ENCODE data around the gene PBX1.

DNA sequence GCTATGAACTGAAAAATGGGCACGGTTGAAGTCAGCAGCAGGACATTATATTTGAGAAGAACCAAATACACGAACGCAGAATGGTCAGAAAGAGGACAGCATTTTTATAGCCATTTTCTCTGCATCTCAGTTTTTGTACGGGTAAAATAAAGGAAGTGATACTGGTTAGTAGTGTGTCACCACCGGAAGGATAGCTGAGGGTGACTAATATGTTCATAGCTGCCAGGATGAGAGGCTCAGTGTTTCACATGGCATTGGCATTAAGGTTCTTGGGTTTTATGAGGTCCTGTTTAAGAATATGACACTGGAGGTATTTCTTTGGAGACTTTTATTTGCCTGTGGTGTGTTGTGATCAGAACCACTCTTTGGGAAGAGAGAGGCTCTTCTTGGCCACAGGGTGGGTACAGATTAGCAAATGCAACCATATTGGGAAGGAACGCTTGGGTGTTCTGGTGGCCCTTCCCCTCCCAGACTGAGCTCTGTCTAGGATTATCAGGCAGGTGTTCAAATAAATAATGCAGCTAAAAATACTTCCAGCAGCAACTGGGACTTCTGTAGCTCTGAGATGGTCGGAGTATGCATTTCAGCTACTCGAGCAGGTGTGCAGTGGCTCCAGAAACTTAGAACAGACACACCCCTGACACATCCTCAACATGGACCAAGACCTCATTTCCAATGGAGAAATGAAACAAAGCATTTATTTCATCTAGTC is 158.2 kb downstream of the PBX1 start:
- no peak for TF ChIP-seq EZH2 (optimal IDR thresholded peaks at IDR 0.05; ENCODE audit: low read depth, low read length)
- TF ChIP-seq, protein P1, sequence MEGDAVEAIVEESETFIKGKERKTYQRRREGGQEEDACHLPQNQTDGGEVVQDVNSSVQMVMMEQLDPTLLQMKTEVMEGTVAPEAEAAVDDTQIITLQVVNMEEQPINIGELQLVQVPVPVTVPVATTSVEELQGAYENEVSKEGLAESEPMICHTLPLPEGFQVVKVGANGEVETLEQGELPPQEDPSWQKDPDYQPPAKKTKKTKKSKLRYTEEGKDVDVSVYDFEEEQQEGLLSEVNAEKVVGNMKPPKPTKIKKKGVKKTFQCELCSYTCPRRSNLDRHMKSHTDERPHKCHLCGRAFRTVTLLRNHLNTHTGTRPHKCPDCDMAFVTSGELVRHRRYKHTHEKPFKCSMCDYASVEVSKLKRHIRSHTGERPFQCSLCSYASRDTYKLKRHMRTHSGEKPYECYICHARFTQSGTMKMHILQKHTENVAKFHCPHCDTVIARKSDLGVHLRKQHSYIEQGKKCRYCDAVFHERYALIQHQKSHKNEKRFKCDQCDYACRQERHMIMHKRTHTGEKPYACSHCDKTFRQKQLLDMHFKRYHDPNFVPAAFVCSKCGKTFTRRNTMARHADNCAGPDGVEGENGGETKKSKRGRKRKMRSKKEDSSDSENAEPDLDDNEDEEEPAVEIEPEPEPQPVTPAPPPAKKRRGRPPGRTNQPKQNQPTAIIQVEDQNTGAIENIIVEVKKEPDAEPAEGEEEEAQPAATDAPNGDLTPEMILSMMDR (IDR thresholded peaks at IDR 0.05; ENCODE audit: low read length): no peak
